GM18499 (cell line): ENCODE data around the gene IL21.
A peak's percentile ranks its signal among the peaks of the same experiment; 100 is the strongest.
"Not testable (repeated sequence)": the region's sequence is repeated elsewhere in the genome, so short reads cannot be mapped to it uniquely, and the experiment has no call there.

ENCODE experiments used
- ATAC-seq: cut with Tn5 transposase; IDR thresholded peaks from one replicate; pipeline ENCODE4 v1.9.1; 2021; ENCODE audit warnings: moderate number of reproducible peaks; ENCODE audit not compliant: insufficient read depth, unreplicated experiment

IL21 gene

DNA sequence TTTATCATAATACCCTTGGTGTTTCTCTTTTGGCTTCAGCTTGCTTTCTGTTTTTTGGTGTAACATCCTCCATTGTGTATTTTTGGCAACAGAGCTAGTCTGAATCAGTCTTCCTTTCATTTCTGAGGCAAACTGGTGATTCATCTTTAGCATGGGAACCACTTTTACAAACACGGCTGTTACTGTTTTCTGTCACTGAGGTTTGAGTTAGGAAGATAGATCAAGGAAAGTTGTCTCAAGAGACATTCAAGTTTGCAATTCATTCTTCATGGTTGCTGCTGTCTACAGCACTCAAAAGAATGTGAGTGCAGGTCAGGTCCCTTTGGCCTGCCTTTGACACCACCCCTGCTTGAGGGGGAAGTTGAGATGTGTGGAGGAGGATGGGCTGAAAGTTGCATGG lies 36.3 kb downstream of the IL21 start:
- peak; percentile 59 for ATAC-seq

DNA sequence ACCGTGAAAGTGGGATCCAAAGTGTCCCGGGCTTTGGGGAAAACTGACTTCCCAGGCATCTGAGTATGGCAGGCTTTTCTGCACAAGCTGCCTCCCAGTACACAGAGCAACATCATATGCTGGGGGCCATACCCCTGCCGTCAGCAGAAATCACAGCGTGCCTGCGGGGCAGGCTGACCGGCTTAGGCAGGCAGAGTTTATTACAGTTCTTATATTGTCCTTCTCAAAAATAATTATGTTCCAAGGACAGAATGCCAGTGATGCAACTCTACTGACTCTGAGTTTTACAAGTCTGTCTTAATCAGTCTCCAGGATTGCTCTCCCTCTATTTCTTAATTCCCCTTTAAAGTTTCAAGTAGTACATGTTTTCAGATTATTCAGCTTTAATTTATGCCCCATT lies 37.0 kb downstream of the IL21 start:
- no peak for ATAC-seq

DNA sequence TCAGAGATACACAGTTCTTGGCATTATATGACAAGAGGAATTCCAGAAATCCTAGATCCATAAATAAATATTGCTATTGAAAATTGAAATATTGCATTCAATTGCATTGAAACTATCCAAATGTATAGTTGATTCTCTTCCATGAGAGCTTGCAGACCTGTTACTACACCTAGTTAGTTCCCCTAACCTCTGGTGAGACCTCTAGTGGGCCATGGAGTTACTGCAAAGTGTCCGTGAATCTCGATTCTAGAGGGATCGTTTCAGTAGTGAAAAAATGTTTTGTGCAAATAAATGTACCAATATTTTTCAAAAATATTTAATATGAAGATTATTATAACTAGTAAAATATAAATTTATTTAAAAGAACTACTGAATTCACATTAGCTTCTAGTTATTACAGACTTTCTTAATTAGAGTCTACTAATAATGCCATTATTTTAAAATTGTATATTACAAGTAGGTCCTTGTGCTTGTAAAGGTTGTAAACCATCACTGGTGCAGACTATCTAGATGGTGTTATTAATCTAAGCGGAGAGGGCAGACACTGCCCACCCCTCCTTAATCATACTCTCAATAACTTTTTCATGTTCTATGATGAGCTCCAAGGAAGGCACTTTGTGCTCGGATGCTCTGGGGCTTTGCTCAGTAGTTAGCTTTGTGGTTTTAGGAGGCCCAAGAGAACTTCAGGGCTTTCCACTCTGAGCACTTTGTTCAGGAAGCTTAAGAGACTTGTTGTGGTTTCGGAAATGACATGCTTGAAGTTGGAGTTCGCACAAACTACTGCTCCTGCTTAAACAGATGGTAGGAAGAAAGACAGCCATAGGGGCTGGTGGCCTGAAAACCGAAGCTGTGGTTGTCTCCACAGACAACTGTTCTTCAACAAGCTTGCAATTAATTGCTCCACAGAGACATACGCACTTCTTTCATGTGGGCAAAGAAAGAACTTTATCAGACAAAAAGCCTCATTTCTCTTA lies 42.8 kb downstream of the IL21 start:
- ATAC-seq = peak; percentile 51

DNA sequence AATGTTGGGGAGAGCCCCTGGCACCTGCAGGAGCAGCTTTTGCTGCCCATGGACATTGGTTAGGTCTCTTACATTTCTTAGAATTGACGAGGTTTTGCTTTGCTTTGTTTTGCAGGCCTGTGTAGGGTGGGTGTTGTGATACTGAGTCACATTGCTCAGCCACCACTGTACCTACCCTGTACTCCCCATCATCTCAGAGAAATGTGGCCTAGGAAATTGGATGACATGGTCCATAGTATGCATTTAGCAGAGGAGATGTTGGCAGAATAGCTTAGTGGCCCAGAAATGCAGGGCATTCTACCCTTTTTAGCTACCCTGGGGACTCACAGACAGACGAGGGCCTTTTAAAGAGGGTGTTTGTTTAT lies 43.7 kb downstream of the IL21 start:
- ATAC-seq = no peak

GRCh38 chr4:122576261-122577188 lies 44.3 kb downstream of the IL21 start:
- ATAC-seq = no peak

DNA sequence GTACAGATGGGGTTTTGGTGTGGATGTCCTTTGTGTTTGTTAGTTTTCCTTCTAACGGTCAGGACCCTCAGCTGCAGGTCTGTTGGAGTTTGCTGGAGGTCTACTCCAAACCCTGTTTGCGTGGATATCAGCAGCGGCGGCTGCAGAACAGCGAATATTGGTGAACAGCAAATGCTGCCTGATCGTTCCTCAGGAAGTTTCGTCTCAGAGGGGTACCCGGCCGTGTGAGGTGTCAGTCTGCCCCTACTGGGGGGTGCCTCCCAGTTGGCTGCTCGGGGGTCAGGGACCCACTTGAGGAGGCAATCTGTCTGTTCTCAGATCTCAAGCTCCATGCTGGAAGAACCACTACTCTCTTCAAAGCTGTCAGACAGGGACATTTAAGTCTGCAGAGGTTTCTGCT lies 46.5 kb downstream of the IL21 start:
- ATAC-seq = not testable (repeated sequence)

DNA sequence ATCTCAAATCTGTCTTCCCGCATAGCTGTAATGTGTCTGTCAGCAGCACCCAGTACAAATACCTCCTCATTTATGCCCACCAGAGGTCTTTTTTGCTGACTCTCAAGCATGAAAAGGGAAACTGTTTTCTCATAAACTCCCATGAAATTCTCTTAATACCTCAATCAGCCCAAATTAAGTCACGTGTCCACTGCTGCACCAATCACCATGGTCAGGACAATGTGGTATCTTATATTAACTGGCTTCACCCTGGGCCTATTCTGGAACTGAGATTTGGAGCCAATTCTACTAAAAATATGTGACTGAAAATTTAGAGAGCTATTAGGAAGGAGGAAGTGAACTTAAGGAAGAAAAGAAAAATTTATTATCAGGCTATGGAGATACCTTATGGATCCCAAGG lies 58.4 kb downstream of the IL21 start:
- ATAC-seq = no peak
